ENCODE results near the gene DEF6.

DEF6 gene

DNA sequence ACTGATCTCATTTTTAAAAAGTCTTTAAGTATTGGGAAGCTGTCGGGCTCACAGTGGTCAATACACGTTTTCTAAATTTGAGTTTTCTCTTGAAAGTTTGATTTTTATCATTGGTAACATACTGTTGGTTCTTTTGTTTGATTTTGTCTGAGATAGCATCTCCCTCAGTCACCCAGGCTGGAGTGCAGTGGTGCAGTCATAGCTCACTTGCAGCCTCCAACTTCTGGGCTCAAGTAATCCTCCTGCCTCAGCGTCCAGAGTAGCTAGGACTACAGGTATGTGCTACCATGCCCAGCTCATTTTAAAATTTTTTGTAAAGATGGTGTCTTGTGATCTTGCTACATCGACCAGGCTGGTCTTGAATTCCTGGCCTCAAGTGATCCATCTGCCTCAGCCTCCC is 53.8 kb downstream of the DEF6 start:
- no peak for ATAC-seq

DNA sequence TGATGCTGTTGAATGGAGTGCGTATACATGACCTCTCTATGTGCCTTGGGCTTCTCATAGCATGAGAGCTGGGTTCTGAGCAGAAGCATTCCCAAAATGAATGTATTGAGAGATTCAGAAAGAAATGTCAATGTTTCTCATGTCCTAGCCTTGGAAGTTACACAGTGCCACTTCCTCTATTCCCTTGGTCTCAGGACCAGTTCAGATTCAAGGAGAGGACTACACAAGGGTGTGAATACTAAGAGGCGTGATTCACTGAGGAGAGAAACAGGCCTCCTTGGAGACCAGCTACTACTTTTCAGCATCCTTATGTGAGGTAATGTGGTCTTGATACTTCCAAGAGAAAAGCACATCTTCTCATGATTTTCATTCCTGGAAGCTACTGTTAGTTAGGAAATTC is 55.1 kb downstream of the DEF6 start:
- ATAC-seq = no peak

DNA sequence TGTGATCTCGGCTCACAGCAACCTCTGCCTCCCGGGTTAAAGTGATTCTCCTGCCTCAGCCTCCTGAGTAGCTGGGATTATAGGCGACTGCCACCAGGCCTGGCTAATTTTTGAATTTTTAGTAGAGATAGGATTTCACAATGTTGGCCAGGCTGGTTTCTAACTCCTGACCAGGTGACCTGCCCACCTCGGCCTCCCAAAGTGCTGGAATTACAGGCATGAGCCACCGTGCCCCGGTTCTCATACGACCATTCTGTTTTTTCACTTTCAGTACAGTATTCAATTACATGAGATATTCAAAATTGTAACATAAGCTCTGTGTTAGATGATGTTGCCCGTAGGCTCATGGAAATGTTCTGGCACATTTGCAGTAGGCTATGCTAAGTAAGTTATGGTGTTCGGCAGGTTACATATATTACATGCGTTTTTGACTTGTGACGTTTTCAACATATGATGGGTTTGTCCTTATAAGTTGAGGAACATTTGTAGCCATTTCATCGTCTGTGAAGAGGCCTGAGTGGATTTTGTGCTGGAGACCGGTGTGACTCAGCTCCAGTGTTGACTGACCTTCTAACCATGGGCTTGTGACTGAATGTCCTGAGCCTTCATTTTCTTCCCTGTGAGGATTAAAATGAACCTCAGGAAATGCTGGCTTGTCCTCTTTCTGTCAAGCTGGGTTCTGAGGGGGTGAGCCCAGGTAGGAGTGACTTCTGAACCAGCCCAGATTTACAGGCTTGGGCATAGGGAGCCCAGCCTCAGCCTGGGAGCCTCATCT is 56.9 kb downstream of the DEF6 start:
- ATAC-seq = no peak

DNA sequence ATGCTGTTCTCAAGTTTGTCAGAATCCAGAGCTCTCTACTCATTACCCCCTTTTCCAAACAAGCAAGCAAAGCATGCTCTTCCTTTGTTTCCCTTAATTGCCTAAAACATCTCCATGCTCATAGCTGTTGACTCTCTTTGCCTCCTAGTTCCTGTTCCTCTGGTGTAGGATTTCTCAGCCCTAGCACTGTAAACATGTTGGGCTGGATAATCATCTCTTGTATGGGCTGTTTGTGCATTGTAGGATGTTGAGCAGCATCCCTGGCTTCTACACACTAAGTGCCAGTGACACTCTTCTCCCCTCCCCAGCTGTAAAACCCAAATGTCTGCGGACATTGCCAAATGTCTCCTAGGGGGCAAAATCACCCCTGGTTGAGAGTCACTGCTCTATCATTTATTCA is 58.8 kb downstream of the DEF6 start:
- no peak for ATAC-seq

DNA sequence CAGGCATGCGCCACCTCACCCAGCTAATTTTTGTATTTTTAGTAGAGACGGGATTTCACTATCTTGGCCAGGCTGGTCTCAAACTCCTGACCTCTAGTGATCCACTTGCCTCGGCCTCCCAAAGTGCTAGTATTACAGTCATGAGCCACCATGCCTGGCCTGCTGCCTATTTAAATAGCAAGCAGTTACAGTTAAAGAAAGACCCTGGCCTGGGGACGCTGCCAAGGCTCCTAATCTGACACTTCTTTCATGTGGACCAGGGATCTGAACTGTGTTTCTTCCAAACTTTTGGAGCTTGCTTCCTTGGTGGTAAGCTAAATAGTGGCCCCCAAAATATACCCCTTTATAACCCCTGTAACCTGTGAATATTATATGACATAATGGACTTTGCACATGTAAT is 60.1 kb downstream of the DEF6 start:
- no peak for ATAC-seq

DNA sequence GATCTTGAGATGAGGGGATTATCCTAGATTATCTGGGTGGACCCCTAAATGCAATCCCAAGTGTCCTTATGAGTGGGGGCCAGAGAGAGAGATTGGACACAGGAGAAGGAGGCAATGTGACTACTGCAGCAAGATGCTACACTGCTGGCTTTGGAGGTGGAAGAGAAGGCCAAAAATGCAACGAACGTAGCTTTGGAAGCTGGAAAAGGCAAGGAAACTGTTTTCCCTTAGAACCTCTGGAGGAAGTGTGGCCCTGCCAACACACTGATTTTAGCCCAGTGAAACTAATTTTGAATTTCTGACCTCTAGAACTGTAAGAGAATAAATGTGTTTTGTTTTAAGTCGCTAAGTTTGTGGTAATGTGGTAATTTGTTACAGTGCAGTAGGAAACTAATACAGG is 60.5 kb downstream of the DEF6 start:
- no peak for ATAC-seq

DNA sequence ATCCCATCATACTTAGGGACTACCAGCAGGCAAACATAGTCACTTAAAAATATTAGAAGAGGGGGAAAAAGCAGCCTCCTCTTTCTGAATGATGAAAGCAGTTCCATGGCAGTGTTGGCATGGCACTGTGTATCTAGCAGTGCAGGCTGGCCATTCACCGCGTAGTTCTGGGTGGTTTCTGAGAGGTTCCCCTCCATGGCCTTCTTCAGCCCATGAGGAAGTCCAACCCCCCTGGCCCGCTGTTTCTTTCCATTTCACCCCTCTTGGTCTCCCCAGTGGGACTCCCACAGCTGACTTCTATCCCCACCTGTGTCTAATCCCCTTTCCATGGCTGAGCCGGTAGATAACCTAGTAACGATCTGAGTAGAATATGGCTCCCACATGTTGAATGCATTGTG is 61.7 kb downstream of the DEF6 start:
- no peak for ATAC-seq

DNA sequence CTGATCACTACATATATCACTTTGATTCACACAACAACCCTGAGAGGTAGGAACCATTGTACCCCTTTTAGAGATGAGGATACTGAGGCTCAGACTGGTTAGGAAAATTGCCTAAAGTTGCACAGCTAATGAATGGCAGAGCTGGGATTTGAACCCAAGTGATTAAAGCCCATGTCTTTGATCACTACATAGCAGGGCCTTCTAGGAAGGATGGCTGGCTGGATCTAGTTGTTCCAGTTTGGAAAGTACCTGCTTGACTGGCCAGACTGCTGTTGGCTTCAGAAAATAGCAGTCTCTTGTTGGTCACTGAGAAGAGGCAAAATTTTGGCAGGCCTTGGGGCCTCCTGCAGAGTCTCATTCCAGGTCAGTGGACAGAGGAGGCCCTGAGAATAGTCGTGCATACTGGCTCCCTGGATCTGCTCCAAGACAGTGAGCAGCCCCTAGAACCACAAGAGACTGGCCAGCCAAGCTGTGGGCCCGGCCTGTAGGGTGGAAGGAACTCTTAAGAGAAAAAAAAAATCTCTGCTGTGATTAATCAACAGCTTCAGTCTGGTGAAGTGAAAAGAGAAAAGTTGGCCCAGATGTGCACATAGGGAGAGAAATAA is 62.2 kb downstream of the DEF6 start:
- ATAC-seq = no peak

DNA sequence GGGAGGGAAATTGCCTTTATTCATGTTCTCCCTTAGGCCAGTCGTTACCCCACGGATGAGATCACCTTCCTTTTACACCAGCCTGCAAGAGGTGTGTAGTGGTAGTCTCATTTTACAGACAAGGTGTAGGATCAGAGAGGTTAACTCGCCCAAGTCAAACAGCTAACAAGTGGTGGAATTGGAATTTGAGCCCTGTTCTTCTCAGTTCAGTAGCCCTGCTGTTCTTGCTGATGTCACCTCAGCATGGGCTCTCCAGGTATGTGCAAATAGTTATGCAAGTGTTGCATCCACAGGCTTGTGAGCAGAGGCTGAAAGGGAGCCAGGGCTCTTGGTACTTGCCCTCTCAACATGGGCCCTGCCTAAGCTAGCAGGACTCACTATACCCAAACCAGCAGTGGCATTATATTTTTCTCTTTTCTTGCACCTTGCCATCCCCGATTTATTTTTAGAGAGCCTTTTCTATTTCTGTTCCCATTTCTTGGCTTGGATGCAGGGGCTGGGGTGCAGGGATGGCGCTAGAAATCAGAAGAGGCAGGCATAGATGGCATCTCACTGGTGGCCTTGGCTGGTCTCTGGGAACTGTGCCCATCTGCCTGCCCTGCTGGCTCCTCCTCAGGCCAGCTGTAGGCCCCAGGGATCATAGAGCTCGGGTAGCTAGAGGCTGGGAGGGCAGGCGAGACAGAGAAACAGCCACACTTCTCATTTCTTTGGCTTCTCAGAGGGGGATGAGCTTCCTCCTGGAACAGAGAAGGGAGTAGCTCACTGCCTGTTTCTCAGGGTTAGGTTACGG is 62.9 kb downstream of the DEF6 start:
- no peak for ATAC-seq

DNA sequence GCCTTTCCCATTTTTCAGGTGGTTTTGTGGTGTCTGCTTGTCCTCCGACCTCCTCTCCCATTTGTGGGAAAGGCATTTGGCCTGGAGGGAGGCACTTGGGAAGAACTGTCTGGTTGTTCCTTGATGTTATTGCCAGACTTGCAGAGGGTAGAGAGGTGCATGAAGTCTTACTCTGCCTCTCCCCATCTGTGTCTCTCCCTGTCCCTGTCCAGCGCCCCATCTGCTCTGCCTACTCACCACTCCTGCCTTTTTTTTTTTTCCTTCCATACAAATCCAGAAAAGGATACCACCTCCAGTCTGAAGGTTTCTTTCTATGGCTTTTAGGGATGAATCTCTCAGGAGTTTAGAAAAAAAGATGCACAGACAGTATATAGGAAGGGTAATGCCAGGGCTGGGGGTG is 64.6 kb downstream of the DEF6 start:
- no peak for ATAC-seq

DNA sequence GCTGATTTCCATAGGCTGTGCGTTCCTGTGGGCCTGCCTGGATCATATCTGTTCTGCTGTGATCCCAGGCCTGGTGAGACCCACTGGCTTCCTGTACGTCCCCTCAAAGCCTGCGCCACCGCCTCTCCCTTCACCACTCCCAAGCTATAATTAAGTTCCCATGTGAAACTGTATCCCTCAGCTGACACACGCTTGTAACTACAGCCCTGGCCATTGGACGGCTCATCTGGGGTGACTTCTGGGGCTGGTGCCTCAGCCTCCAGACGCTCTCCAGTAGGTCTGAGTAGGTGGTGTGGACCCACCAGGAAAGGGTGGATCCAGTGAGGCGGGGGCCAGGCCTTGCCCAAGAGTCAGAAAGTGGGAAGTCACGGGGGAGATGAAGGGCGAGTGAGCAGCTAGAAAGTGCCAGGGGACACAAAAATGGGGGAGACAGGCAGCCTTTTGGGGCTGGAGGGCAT is 65.7 kb downstream of the DEF6 start:
- no peak for ATAC-seq

DNA sequence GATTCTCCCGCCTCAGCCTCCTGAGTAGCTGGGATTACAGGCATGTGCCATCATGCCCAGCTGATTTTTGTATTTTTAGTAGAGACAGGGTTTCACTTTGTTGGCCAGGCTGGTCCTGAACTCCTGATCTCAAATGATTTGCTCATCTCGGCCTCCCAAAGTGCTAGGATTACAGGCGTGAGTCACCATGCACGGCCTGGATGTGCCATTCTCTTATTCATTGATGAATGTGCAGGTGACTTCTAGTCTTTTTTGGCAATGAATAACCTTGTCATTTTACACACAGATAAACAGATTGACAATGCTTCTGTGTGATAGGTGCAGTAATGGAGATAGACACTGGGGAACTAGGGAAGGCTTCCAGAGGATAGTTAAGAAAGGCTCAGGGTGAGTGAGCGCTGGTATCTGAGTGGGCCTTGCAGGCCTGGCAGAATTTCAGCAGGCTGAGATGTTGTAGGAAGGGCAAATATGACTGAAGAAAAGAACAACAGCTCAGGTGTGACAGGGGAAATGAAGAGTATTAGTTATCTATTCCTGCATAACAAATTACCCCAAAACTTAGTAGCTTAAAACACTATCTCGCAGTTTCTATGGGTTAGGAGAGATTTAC is 68.1 kb downstream of the DEF6 start:
- ATAC-seq = no peak

DNA sequence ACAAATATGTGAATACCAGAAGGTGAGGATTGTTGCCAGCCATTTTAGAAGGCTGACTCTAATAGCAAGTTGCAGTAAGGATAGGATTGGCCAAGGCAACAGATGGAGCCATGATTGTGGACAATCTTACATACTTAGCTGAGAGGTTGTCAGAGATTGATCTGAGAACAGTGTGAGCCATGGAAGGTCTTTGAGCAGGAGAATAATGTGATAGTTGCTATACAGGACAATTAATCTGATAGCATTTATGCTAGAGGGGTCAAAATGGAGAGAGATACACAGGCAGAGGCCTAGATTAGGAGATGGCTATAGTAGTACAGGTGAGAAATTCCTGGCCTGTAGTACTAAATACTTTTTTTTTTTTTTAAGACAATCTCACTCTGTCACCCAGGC is 68.6 kb downstream of the DEF6 start:
- ATAC-seq = no peak

DNA sequence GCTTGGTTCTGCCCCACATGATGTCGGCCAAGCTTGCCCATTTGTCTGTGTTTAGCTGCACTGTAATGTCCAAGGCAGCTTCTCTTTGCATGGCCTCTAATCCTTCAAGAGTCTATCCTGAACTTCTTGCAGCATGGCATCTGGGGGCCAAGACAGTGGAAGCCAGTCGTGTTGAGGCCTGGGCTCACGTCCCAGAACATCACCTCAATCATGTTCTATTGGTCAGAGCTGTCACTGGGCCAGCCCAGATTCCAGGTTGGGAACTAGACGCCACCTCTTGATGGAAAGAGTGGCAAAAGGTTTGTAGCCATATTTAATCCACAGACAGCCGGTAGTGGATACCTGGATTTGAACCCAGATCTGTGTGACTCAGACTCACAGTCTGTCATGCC is 70.0 kb downstream of the DEF6 start:
- ATAC-seq = no peak

DNA sequence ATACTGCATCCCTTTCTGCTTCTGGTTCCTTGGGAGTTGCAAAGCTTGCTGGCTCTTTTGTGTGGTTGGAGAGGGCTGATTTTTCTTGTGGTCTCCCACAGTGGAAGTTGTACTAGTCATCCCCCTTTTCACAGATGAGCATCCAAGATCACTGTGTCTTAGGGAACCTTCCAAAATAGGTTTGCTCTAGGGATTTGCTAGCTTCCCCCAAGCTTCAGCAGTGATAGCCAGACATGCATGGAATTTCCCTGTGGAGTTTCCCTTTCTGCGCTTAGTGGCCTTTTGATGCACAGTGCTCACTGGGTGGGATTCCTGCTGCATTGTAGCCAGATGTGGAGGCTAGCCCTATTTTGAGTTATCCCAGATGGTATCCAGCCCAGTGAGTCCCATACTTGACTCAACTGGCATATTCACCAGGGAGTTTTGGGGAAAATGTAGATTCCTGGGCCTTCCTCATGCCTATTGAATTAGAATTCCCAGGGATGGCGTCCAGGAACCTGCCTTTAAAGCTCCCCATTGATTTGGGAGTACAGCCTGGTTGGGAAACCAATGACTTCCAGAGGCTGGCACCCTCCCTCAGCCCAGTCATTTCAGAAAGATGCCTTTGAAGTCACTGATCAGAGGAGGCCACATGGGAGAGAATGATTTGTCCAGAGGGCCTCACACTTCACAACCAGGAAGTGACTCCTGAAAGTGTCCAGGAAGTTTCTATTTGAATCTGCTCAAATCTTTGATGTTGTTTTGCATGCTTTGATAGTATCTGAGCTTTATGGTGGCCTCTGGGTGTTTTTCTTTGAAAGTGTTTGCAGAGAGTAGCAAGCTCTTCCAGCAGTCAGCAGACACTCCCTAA is 70.6 kb downstream of the DEF6 start:
- peak; percentile 66 to 68 for ATAC-seq

DNA sequence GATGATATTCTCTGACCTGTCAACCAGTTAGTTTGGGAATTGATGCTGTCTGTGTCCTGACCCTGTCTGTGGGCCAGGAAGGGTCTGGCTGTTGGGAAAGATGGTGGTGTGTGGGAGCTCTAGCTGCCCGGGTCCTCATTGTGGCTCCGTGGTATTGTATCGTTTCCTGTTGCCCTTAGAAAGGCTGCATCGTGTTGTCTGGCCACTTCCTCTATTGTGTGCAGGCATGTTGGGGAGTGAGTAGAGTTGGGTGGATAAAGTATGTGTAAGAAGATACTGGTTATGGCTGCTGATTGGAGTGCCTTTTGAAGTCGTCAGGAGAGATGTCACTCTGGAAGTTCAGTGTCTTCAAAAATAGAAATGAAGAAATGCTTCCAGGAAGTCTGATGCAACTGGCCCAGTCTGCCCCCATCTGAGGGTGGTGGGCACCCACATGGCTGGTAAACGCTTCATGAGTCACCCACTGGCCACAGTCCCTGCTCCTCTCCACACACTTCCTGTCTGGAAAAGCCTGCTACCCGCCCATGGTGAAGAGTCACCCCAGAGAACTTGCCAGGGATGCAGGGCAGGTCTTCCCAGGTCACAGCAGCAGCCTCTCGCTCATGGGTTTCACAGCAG is 72.6 kb downstream of the DEF6 start:
- ATAC-seq = peak; percentile 55 to 62

DNA sequence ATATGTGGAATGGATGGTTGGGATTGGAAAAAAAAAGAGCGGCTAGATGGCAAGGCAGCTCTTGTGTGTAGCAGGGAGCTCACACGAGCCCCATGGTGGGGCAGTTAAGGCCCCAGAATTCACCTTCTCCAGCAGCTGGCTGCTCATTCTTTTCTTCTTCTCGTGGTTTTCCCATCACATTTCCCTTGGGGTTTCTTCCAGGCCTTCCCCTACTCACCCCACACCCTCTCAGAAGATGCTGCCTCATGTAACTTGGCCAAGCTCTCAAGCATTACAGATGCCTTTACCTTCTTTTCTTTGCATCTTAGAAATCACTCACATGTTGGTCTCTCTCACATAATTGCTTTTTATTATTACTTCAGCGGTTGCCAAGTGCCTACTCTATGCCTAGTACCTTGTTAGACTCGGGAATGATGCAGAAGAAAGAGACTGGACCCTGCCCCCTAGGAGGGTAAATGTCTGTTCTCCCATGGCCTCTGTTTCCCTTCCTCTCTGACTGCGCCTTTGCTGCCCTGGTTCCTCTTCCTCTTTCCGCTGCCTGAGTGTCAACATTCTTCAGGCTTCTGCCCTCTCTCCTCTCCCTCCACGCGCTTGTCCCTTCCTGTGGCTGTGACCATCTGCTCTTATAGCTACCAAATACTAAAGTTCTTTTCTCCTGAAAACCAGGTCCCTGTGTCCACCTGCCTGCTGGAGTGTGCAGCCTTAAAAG is 73.3 kb downstream of the DEF6 start:
- no peak for ATAC-seq
